IPS-NIHi7 (cell line): ENCODE measurements around the gene PRSS57.
A peak's percentile ranks its signal among the peaks of the same experiment; 100 is the strongest.

Experiments used
- DNase-seq: peaks from one replicate; pipeline ENCODE4 v3.0.0; 2012; ENCODE audit warnings: mixed read lengths; ENCODE audit errors: extremely low spot score

Gene PRSS57

DNA sequence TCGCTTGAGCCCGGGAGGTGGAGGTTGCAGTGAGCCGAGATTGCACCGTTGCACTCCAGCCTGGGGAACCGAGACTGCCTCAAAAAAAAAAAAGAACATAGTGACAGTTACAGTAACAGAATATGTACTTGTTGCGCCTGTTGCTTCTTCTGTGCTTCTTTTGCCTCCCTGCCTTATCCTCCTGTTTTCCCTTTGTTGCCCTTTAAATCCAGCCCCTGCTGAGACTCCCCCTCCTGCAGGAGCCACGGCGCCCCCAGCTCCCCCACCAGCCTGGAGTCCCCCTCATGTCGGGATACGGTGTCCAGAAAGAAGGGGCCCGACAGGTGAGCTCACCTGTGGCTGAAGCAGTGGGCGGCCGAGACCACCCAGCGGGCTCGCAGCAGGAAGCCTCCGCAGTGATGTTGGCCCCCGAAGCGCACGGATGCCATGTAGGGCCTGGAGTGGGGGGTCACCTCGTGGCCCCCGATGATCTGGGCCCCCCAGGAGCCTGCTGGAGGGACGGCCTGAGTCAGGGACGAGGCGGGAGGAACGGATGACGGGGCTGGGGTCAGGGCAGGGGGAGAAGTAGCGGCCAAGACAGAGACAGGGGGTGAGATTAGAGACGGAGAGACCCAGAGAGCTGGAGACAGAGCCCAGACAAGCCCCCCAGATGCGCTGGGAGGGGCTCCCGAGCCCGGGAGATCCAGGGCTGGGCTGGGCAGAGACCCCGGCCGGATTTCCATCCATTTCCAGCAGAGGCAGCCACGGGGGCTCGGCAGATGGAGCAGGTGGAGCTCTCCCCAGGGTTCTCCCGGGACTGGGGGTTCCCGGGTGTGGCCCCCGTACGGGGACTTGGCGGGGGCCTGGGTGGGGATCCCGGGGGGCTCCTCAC, 536 bp downstream of the PRSS57 start:
- no peak for DNase-seq

DNA sequence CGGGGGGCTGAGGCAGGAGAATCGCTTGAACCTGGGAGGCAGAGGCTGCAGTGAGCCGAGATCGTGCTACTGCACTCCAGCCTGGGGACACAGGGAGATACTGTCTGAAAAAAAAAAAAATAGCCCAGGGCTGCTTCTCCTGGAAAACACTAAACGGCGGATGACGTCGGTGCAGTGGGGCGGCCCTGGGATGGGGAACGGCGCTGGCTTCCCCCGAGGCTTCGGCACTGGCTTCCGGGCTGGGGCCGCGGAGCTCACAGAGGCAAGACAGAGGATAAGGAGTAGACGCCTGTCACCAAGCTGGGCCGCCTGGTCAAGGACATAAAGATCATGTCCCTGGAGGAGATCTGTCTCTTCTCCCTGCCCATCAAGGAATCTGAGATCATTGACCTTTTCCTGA, 5.0 kb downstream of the PRSS57 start:
- no peak for DNase-seq

DNA sequence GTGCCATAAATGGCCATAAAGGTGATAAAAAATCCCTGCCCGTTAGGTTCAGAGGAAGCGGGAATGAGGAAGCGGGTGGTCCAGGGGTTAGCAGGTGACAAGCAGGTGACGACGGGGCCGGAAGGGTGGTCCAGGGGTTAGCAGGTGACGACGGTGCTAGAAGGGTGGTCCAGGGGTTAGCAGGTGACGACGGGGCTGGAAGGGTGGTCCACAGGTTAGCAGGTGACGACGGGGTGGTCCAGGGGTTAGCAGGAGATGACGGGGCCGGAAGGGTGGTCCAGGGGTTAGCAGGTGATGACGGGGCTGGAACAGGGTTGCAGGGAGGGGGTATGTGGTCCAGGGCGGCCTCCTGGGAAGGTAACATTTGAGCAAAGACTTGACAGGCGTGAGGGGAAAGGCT, 6.3 kb downstream of the PRSS57 start:
- no peak for DNase-seq

DNA sequence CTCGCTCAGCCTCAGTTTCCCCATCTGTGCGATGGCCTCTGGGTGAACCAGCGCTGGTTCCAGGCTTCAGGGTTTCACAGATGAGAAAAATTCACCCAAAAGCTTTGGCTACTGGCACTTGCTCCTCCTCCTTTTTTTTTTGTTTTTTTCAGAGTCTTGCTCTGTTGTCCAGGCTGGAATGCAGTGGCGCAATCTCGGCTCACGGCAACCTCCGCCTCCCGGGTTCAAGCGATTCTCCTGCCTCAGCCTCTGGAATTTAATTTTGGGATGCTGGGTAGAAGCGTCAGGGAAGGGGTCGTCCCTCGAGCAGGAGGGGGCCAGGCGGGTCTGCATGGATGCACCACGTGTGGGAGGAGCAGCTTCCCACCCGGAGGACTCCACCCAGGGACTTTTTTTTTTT, 7.0 kb downstream of the PRSS57 start:
- no peak for DNase-seq

DNA sequence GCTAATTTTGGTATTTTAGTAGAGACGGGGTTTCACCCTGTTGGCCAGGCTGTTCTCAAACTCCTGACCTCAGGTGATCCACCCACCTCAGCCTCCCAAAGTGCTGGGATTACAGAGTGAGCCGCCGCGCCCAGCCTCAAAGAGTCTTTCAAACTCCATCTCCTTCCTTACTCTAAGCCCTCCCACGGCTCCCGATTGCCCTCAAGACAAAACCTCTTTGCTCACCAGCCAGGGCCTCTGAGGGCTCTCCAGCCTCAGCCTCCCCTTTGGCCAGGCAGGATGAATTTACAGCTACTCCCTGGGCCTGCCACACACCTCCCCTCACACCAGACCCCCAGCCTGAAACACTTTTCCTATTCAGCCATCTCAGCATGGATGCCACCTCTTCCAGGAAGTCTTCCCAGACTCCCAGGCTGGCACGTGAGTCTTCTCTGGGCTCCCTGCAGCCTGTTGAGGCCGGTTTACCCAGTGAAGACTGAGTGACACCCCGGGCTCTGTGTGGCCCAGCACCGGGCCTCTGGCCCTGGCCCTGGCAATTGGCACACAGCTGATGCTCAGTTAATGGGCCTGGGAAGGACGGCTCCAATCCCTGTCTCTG, 7.6 kb downstream of the PRSS57 start:
- no peak for DNase-seq

DNA sequence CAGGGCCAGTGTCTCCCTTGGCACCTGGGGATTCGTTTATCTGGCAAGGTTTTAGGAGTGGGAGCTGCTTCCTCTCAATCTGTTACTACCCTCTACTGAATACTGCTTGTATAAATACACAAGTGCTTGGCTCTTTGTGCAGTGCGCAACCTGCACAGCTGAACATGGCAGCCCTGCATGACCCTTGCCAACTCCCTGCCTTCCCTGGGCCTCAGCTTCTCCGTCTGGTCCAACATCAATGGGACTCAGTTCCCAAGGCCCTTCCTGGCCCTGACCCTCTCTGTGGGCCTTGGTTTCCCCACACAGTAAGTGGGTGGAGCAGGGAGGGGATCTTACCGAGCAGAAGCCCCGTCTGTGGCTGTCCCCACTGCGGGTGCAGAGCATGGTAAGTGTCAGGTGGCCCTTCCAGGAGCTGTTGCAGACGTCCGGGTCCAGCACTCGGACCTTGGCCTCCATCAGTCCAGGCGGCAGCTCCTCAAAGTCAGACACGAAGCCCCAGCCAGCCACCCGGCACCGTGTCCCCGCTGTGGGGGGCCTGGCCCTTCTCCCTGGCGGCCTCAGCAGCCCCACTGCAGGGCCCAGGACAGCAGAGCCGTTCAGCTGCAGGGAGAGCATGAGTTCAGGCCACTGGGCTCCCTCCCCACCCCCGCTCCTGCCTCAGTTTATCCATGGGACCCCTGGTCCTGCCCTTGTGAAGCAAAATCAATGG, 8.5 kb downstream of the PRSS57 start:
- DNase-seq: no peak

DNA sequence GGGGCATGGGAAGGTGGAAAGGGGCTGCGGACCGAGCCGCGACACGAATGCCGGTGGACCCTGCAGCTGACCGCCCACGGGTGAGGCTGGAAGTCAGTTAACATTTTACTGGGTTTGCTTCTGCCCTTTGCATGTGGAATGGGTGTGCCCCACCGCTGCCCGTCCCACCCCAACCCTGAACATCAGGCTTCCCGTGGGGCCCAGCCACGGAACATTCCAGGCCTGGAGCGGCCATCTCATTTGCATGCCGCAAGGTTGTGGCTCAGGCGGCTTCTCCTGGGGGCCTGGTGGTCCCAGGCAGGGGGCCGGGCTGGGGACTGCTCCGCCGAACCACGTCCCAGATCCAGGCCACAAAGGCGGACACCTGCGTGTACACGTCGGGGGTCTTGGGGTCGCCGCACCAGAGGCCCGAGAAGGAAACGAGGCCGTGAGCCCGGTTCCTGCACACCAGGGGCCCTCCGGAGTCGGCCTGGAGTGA, 9.8 kb downstream of the PRSS57 start:
- no peak for DNase-seq

DNA sequence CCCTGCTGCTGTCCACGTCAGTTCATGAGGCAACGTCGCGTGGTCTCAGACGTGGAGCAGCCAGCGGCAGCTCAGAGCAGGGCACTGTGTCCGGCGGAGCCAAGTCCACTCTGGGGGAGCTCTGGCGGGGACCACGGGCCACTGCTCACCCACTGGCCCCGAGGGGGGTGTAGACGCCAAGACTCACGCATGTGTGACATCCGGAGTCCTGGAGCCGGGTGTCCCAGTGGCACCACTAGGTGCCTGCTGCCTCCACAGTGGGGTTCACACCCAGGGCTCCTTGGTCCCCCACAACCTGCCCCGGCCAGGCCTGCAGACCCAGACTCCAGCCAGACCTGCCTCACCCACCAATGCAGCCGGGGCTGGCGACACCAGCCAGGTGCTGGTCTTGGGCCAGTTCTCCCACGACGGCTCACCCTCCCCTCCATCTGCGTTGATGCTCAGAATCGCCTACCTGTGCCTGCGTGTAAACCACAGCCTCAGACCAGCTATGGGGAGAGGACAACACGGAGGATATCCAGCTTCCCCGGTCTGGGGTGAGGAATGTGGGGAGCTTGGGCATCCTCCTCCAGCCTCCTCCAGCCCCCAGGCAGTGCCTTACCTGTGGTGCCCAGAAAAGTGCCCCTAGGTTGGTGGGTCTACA, 12.5 kb downstream of the PRSS57 start:
- no peak for DNase-seq

DNA sequence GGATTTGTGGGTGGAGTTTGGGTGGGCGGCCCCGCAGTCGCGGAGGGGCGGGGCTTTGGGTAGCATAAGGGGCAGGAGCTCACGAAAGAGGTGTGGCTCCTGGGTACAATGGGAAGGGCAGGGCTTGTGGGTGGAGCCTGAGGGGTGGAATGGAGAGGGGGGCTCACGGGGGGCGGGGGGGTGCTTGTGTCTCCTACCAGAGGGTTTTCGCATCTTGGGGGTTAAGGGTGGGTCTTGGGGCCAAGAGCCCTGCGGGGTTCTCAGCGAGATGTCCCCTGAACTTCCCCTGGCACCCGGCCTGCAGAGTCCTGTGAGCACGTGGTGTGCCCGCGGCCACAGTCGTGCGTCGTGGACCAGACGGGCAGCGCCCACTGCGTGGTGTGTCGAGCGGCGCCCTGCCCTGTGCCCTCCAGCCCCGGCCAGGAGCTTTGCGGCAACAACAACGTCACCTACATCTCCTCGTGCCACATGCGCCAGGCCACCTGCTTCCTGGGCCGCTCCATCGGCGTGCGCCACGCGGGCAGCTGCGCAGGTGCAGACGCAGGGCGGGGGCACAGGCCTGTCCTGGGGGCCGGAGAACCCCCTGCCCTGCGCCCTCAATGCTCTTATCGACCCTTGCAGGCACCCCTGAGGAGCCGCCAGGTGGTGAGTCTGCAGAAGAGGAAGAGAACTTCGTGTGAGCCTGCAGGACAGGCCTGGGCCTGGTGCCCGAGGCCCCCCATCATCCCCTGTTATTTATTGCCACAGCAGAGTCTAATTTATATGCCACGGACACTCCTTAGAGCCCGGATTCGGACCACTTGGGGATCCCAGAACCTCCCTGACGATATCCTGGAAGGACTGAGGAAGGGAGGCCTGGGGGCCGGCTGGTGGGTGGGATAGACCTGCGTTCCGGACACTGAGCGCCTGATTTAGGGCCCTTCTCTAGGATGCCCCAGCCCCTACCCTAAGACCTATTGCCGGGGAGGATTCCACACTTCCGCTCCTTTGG, 13.9 kb downstream of the PRSS57 start:
- DNase-seq: peak; percentile 94

DNA sequence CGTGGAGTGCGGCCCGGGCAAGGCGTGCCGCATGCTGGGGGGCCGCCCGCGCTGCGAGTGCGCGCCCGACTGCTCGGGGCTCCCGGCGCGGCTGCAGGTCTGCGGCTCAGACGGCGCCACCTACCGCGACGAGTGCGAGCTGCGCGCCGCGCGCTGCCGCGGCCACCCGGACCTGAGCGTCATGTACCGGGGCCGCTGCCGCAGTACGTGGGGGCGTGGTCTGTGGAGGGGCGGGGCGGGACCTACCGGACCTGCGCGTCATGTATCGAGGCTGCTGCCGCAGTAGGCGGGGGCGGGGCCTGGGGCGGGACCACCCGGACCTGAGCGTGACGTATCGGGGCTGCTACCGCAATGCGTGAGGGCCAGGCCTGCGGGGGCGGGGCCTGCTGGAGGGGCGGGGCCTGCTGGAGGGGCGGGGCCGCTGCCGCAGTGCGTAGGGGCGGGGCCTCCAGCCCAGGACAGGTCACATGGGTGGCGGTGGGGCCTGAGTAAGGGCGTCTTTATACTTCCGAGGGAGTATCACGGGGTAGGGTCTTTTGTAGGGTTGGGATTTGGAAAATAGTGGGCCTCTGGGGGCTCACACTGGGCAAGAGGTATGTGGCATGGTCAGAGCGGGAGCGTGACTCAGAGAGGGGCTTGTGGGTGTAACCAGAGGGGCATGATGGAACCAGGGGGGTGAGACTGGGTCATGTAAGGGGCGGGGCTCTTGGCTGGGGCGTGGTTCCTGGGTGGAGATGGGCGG, 14.8 kb downstream of the PRSS57 start:
- peak; percentile 98 for DNase-seq

DNA sequence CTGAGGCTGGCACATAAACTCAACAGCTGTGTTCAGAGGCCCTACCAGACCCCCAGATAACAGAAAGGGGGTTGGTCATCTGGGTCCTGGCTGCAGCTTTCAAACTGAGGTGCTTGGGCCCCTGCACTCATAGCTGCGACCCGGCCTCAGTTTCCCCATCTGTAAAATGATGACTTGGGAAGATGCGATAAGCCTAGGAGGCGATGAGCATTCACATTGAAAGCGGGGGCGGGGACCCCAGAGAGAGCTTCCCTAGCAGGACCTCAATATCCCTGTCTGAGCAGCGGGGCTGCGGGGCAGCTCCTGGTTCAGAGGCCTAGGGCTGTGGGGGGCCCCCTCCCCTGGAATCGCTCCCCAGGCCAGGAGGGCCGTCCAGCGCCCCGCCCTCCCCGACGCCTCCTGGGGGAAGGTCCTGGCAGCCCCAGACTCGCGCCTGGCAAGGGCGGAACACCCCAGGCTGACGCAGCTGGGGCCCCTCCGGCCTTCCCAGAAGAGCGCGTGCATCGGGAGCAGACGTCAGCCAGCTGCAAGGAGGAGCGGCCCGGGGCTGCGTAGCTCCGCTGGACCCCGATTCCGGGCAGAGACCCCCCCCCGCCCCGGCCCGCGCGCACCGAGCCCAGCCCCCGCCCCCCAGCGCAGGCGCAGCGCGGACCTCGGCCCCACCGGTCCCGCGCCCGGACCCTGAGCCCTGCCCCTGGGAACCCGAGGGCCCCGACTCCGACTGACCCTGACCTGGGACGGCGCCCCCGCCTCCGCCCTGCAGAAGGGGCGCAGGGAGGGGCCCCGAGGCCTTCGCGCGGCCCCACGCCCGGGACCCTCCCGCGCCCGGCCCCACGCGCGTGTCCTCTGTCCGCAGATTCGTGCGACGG, 15.6 kb downstream of the PRSS57 start:
- no peak for DNase-seq

DNA sequence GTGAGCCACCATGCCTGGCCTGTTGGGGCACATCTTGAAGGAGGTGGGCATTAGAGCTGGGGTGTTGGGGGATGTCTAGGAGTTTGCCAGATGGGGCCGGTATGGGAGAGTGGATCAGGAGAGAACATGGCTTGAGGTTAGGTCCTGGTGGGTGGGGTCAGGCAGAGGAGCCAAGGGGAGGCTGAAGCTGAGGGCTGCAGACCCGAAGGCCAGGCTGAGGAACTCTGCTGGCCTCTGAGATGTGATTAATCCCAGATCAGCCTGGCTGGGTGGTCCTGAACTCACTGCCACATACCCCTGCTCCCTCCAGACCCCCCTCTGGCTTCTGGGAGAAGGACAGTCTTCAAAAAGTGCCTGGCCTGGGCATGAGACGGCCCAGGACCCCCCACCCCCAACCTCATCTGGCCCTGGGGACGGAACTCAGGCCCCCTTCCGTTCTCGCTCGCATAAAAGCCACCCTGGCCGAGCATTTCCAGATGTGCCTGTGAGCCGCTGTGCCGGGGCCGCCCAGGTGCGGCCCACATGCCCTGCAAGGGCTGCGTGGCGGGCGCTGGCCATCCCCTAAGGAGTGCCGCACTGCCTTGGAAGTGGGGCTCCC, 16.4 kb downstream of the PRSS57 start:
- DNase-seq: no peak

DNA sequence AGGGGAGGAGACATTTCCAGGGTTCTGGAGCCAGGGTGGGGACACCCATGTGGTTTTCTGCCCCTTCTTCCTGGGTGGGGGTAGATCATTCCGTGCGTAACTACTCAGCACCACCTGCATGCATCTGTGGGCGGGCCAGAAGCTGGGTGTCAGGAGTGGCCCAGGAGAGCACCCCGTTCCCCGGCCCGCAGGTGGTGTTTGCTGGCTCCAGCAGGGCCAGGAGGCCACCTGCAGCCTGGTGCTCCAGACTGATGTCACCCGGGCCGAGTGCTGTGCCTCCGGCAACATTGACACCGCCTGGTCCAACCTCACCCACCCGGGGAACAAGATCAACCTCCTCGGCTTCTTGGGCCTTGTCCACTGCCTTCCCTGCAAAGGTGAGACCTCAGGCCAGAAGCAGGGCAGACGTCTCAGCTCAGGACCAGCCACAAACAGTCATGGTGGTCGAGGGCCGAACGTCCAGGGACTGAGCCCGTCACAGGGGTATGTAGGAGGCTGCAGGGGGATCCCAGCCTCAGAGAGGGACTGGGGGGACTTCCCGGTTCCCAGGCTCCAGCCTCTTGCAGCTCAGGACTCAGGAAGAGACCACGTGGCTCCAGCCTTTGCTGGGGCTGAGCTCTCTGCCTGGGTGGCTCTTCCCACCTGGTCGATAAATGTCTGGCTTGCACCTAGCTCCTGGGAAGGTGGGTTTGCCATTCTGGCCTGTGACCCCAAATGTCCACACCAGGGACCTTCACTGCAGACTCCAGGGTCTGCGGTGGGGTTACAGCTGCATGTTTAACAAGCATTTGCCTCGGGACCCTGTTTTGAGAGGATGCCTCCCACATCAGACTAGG, 17.4 kb downstream of the PRSS57 start:
- DNase-seq: no peak

DNA sequence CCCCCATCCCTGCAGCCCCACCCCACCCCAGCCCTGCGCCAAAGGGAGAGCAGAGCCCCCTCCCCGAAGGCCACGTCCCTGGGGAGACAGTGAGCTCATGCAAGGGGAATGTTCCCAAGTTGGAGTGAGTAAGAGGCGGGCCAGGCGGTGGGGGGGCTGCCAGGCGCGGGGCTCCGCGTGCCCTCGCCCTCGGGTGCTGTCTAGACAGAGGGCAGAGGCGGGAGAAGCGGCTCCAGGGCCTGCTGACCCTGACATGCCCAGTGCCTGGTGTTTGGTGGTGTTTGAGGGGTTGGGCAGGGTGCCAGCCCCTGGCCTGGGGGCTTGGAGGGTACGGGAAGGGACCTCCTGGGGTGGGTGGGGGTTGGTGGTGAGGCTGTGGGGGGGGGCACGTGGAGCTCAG, 18.1 kb downstream of the PRSS57 start:
- DNase-seq: no peak

DNA sequence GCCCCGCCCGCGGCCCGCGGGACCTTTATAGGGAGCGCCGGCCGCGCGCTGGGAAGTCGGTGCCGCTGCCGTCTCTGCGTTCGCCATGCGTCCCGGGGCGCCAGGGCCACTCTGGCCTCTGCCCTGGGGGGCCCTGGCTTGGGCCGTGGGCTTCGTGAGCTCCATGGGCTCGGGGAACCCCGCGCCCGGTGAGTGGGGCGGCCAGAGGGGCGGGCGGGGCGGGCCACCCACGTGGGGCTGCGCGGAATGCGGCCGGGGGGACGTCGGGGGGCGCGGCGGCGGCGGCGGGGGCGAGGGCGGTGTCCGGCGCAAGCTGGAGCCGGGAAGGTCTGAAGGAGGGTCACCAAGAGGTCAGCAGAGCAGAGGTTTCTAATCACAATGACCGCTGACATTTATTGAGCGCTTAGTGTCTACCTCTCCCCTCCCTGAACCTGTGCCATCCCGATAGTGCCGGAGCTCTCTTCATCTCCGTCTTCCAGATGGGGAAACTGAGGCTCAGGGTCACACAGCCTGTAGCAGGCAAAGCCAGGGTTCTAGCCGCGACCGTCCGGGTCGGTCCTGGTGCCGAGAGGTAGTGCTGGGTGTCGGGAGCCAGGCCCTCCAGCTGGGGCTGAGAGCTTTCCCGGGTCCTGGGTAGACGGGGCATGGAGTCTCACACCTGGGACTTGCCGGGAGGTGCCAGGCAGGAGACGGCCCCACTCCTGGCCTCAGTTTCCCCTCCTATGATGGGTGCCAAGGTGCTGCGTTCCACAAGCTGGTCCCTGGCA, 18.7 kb downstream of the PRSS57 start, which contains the start of gene FSTL3:
TSS of gene FSTL3 (plus strand) at position 54 of the 767 bp plus-strand sequence. CDS start at position 86, 32 bp downstream.
- no peak for DNase-seq

DNA sequence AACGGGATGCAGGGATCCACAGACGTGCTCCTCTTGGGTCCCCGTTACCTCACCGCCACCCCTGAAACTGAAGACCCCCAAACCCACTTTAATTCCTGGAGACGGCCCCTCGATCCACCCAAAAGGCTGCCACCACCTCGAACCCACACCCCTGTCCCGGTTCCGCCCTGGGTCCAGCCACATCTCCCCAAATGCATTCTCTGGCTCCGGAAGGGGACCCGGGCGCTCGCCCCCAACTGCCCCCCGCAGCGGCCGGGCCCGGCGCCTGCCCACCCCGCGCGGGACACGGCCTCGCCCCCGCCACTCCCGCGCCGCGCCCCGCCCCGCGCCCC, 19.3 kb downstream of the PRSS57 start:
- DNase-seq: no peak
